Measurements from ENCODE around the gene UBE2S.
A peak's percentile ranks its signal among the peaks of the same experiment; 100 is the strongest.

The UBE2S gene

DNA sequence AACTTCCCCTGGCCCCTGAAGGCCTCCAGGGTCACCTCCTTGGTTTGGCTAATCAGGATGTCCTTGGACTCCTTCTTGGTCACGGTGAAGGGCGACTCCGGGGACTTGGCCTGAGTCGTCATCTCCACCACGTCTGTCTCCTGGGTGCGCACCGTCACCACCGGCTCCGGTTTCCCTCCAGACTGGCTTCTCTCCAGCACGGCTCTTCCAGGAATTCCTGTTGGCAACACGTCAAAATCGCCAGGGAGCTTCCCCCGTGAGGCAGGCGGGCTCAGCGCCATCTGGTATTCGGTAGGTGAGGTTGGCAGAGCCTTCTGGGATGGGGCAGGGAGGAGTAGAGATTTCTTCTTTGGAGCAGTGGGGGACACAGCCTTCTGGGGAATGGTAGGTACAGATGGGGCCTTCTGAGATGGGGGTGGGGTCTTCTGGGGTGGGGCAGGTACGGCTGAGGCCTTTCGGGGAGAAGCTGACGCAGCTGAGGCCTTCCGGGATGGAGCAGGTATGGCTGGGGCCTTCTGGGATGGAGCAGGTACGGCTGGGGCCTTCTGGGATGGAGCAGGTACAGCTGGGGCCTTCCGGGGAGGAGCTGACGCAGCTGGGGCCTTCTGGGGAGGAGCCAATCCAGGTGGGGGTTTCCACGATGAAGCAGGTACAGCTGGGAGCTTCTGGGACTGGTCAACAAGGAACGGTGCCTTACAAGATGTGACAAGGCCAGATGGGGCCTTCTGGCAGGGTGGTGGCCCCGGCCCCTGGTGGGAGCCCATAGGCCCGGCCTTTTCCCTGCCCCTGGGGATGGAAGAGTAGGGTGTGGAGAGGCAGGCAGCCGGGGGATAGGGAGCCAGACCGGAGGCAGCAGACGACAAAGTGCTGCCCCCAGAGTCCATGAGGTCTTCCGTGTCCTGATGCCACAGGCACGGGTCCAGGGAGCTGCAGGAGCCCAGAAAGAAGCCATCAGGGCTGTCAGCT is 48.4 kb downstream of the UBE2S start:
- peak; percentile 19 for DNase-seq

DNA sequence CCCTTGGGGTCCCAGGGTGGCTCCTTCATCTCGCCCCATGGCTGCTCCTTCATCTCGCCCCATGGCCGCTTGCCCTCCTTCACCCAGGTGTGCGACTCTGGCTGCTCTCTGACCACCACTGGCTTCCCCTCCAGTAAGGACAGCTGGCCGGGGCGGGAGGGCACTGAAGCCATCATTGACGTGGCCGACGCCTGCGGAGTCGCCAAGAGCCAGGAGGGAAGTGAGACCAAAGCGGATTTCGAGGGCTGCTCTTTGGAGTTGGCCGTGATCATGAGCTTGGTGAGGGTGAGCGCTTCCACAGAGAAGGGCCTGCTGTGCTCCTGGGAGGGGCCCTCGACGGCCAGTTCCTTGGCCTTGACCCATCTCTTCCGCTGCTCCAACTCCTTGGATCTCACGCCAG is 49.1 kb downstream of the UBE2S start:
- no peak for DNase-seq

DNA sequence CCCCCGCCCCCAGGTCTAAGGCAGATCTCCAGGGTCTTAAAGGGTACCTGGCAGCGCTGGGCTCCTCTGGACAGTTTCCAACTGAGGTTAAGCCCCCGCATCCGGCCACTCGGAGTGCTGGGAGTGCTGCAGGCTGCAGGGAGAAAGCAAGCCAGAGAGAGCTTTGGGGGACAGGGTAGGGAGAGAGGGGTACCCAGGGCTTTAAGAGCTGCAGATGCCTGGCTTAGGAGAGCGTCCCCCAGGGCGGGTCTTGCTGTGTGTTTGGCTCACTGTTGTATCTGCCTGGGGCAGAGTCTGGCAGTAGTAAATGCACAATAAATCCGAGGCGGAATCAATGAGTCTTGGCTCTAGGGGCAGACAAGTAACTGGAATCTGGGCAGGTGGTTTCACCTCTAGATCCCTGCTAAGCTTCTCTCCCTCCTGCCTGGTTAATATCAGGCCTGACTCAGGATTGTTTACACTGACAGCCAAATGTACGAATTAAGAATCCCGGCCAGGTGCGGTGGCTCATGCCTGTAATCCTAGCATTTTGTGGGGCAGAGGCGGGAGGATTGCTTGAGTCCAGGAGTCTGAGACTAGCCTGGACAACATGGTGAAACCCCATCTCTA is 52.3 kb downstream of the UBE2S start:
- no peak for DNase-seq

DNA sequence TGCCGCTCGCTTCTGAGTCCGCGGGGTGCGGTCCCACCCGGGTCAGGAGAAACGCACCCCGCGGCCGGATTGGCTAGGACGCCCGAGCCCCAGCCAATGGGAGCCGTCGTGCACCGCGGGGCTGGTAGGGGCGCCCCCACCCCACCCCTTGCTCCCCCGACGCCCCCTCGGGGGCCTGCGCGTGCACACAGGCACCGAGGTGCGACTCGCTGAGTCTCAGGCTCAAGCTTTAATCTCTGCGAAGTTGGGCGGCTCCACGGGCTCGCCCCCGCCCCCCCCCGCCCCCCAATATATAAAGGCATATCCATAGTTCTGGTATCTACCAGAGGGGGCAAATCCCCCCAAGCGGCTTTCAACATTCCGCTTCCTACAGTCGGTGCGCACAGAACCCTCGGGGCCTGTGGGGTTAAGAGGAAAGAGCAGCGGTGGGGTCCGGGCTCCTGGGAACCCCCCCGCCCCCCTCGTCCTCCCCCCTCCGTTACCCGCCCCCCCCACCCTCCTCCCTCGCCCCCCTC is 52.8 kb downstream of the UBE2S start, which contains the start of gene COX6B2:
COX6B2 (minus strand) TSS at position 22 of the 515 bp plus-strand sequence. CDS start 198 bp downstream, outside the sequence.
- DNase-seq = no peak

DNA sequence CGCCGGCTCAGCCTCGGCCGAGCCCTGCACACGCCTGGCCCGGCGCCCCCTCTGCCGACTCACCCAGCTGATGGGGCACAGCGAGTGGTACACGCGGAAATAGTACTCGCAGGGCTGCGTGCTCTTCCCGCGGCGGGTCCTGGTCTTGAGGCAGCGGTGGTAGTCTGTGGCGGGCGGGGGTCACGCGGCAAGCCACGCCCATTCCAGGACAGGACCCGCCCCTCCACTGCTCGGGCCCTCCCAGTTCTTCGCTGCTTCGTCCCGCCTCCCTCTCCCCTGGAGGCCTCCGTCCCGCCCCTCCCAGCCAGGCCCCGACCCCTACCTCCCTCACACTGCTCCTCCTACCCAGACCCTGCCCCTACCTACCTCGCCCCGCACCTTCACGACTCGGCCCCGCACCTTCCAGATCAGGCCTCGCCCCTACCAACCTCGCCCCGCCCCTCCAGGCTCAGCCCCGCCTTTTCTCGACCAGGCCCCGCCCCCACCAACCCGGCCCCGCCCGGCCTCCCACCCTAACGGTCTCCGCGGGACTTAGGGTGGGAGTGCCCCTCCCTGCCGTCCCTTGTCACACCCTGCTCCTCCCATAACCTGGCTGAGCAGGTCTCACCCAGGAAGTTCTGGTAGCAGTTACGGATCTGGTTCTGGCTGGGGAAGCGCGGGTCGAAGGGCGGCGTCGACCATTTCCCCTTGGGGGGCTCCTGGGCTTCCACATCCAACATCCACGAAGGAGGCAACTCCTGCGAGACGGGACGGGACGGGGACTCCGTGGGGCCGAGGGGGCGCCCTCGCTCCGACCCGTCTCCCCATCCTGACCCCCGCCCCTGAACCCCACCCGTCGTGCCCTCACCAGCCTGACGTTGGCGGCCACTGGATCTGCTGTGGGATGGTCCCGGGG is 53.5 kb downstream of the UBE2S start:
- no peak for DNase-seq

DNA sequence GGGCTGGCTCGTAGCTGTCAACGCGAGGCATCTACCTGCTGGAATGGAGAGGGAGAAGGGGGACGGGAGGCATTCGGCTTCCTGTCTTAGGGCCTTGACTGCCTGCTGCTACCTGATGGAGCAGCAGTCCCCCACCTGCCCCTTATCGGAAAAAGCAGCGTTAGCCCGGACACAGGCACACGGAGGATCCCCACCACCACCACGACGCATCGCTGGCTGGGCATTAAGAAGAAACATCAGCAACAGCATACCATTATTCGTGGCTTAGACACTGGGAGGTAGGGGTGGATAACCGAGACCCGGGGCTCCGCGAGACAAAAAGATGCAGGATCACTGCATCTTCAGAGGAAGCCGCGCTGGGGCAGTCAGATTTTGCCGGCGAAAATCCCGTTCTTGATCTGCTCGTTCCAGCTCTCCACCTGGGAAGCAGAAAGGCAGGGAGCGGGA is 54.2 kb downstream of the UBE2S start:
- no peak for DNase-seq

DNA sequence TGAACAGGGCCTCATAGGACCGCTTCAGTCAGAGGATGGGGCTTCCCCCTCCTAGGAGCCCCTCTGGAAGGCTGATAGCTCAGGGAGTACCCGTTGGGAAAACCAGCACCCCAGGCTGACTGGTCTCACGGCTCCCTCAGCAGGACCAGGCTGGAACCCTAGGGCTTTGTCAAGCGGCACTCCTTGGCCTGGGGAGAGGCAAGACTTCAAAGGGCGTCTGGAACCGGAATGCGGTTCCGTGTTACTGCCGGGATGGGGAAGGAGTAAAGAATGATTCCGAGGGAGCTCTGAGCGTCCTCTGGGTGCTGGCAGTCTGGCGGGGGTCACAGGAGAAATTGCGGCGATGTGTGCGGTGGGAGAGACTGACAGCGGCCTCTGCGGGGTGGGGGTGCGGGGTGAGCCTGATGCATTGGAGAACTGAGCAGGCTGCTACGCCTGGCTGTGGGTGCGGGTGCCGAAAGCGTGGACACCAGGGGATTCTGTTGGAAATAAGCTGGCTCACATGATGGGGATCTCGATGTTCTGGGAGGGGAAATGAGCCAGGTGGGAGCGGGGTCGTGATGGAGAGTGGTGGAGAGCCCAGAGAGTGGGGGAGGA is 54.9 kb downstream of the UBE2S start:
- DNase-seq = no peak

DNA sequence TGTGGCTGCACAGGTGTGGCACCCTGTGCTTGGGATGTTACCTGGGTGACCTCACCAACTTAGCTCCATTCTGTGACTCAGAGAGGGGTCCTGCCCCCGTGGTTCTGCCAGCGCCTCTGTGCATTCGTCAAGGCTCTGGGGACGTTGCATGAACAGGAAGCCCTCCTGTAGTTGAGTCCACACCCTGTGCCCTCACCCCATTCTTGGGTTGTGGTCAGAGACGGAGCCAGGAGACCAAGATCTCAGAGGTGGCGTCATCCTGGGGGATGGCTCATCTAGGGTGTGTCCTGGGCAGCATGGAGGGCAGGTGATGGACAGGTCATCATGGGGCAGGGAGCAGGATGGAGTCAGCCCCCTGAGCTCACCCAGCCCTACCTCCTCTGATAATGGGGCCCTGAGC is 55.5 kb downstream of the UBE2S start:
- no peak for DNase-seq

DNA sequence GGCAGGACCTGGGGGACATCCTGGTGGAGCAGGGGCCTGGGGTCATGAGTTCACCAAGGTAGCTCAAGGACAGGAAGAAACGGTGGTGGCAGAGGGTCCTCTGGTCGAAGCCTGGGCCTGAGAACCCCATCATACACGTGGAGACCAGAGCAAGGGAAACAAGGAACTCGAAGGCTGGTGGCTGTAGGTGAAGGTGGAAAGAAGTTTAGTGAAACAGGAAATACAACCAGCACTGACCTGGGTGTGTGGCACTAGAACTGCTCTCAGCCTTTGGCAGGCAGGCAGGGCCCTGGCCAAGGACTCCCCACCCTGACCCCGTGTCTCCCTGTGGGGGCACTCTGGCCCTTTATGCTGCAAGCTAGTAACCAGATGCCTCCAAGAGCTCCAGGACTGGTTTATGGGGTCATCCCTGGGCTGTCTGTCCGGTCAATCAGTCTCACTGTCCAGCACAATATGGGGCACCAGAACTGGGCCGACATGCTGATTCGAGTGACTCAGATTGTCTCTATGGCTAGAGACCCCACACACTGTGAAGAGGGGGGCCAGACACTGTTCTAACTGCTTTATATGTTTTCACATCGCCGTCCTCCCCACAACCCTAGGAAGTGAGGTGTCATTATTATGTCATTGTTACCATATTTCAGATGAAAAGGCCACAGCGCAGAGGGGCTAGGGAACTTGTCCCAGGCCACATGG is 56.8 kb downstream of the UBE2S start:
- no peak for DNase-seq
